ENCODE measurements around the gene PRKN.

Gene PRKN

GRCh38 chr6:161378115-161378514 is 1349.5 kb downstream of the PRKN start:
- TF ChIP-seq CTCF (IDR thresholded peaks at IDR 0.05; ENCODE audit: poor library complexity, severe bottlenecking), result no peak
- Histone ChIP-seq H3K27ac (ENCODE audit: poor library complexity, severe bottlenecking) (no peak overlapping the region), H3K27me3 (ENCODE audit: insufficient read depth, poor library complexity, severe bottlenecking) (no peaks in the 10 kb centered on the region), H3K4me1 (ENCODE audit: insufficient read depth, poor library complexity, severe bottlenecking) (peaks cover 7% of the 10 kb centered on the region), H3K9me3 (ENCODE audit: severe bottlenecking) (no peaks in the 10 kb centered on the region), H3K36me3 (ENCODE audit: low read depth) (no peaks in the 10 kb centered on the region), H3K4me3 (ENCODE audit: severe bottlenecking) (no peak overlapping the region)
- no peak for DNase-seq (ENCODE audit: low spot score)
- no peak for ATAC-seq (ENCODE audit: low read depth)

- DNase-seq (ENCODE audit: low spot score), result no peak
- Histone ChIP-seq H3K9me3 (ENCODE audit: severe bottlenecking) (no peaks in the 10 kb centered on the region), H3K27ac (ENCODE audit: poor library complexity, severe bottlenecking) (no peak overlapping the region), H3K36me3 (ENCODE audit: low read depth) (no peaks in the 10 kb centered on the region), H3K4me3 (ENCODE audit: severe bottlenecking) (no peak overlapping the region), H3K4me1 (ENCODE audit: insufficient read depth, poor library complexity, severe bottlenecking) (peaks cover 7% of the 10 kb centered on the region), H3K27me3 (ENCODE audit: insufficient read depth, poor library complexity, severe bottlenecking) (no peaks in the 10 kb centered on the region)
- no peak for ATAC-seq (ENCODE audit: low read depth)
- TF ChIP-seq CTCF (IDR thresholded peaks at IDR 0.05; ENCODE audit: poor library complexity, severe bottlenecking), result no peak
These were observed 1350.5 kb downstream of the PRKN start for GRCh38 chr6:161377116-161377515.

GRCh38 chr6:161376367-161376766 is 1351.2 kb downstream of the PRKN start:
- H3K27ac ChIP-seq (ENCODE audit: poor library complexity, severe bottlenecking), result no peak overlapping the region
- no peak for TF ChIP-seq CTCF (IDR thresholded peaks at IDR 0.05; ENCODE audit: poor library complexity, severe bottlenecking)
- ATAC-seq (ENCODE audit: low read depth), result no peak

GRCh38 chr6:161374971-161375873 is 1352.3 kb downstream of the PRKN start:
- H3K27me3 ChIP-seq (ENCODE audit: insufficient read depth, poor library complexity, severe bottlenecking), result no peaks in the 10 kb centered on the region
- H3K4me1 ChIP-seq (ENCODE audit: insufficient read depth, poor library complexity, severe bottlenecking), result peaks cover 7% of the 10 kb centered on the region
- H3K4me3 ChIP-seq (ENCODE audit: severe bottlenecking), result no peak overlapping the region
- DNase-seq (ENCODE audit: low spot score), result no peak
- peak; percentile 76 for ATAC-seq (ENCODE audit: low read depth)
- H3K27ac ChIP-seq (ENCODE audit: poor library complexity, severe bottlenecking), result no peak overlapping the region
- TF ChIP-seq CTCF (IDR thresholded peaks at IDR 0.05; ENCODE audit: poor library complexity, severe bottlenecking), result peak; percentile 17
- H3K9me3 ChIP-seq (ENCODE audit: severe bottlenecking), result no peaks in the 10 kb centered on the region
- H3K36me3 ChIP-seq (ENCODE audit: low read depth), result no peaks in the 10 kb centered on the region

More at GRCh38 chr6:161376367-161376766, 1351.2 kb downstream of the PRKN start:
- H3K4me1 ChIP-seq (ENCODE audit: insufficient read depth, poor library complexity, severe bottlenecking), result peaks cover 7% of the 10 kb centered on the region
- no peaks in the 10 kb centered on the region for H3K36me3 ChIP-seq (ENCODE audit: low read depth)
- no peaks in the 10 kb centered on the region for H3K9me3 ChIP-seq (ENCODE audit: severe bottlenecking)
- no peaks in the 10 kb centered on the region for H3K27me3 ChIP-seq (ENCODE audit: insufficient read depth, poor library complexity, severe bottlenecking)
- H3K4me3 ChIP-seq (ENCODE audit: severe bottlenecking), result no peak overlapping the region
- no peak for DNase-seq (ENCODE audit: low spot score)
